ENCODE measurements around the gene CUL9.

CUL9 gene

DNA sequence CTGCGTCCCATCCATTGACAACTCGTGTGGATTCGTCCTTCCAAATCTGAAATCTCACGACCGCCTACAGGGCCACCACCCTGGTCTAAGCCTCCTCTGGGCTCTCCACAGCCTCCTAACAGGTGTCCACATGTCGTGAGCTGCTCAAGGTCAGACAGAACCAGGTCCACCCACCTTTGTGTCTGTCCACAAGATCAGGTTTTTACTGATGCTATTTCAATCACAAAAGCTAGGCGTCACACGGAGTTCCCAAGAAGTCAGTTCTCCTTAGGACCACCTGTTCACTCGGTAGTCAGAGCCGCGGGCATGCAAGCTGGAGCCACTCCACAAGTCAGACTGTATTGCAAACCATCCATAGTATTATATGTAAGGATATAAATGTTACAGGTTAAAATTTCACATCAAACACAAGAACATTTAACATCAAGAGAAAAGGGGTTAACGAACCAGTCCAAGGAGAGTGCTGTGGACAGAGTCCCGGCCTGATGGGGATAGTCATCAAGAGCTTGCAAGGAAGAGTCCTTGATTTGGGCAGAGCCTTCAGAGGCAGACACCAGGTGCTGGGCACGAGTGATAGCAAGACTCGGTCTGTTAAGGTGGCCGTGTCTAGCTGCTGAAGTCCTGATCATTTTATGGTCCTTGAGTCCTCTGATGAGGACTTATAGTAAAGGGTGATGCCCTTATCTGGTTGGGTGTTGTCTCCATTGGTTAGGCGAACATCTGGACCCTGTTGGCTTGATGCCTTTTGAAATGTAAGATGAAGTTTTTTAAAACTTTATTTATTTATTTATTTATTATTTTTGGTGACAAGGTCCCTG lies 48.0 kb downstream of the CUL9 start:
- DNase-seq (ENCODE audit: low spot score) = no peak

DNA sequence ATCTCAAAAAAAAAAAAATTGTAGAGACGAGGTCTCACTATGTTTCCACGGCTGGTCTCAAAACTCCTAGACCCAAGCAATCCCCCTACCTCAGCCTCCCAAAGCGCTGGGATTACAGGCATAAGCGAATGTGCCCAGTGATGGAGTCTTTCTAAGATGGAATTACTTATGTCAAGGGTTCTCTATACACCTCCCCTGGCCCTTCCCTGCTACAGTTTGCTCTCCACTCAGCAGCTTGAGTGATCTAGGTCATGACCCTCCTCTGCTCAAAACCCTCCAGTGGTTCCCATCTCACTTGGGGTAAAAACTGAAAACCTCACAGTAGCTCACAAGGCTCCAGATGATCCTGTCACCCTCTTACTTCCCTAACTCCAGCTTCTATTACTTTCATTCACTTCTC lies 49.1 kb downstream of the CUL9 start:
- no peak for DNase-seq (ENCODE audit: low spot score)

DNA sequence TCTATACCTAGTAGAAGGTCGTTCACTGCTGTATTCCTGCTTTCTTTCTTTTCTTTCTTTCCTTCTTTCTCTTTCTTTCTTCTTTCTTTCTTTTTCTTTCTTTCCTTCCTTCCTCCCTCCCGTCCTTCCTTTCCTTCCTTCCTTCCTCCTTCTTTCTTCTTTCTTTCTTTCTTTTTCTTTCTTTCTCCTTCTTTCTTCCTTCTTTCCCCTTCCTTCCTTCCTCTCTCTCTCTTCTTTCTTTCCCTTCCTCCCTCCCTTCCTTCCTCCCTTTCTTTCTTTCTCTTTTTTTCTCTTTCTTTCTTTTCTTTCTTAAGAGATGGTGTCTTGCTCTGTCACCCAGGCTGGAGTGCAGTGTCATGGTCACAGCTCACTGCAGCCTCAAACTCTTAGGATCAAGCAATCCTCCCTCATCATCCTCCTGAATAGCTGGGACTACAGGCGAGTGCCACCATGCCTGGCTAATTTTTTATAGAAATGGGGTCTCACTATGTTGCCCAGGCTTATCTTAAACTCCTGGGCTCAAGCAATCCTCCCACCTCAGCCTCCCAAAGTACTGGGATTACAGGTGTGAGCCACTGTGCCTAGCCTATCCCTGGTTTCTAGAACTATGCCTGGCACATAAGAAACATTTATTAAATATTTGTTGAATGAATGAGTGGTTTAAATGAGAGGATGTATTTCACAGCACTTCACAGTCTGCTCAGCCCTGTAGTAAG lies 49.9 kb downstream of the CUL9 start:
- no peak for DNase-seq (ENCODE audit: low spot score)

DNA sequence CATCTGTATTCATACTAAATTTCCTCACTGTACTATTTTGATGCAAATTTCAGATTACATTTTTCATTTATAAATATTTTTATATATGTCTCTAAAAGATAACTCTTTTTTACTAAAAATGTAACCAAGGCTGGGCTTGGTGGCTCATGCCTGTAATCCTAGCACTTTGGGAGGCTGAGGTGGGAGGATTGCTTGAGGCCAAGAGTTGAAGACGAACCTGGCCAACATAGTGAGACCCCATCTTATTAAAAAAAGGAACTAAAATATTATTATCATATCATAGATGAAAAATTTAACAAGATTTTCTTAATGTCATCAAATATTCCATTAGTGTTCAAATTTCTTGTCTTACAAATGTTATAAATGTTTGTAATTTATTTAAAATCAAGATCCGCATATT lies 53.8 kb downstream of the CUL9 start:
- DNase-seq (ENCODE audit: low spot score) = no peak

DNA sequence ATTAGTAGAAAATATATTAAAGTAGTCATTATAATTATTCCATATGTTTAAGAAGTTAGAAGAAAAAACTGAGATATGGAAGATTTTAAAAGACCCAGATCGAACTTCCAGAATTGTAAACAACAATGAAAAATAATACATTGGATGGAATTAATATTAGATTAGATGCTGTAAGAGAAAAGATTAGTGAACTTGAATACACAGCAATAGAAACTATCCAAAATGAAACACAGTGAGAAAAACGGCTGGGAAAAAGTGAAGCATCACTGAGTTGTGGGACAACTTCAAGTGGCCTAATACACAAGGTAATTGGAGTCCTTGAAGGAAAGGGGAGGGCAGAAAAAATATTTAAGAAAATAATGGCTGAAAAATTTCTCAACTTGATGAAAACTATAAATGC lies 57.1 kb downstream of the CUL9 start:
- no peak for DNase-seq (ENCODE audit: low spot score)

DNA sequence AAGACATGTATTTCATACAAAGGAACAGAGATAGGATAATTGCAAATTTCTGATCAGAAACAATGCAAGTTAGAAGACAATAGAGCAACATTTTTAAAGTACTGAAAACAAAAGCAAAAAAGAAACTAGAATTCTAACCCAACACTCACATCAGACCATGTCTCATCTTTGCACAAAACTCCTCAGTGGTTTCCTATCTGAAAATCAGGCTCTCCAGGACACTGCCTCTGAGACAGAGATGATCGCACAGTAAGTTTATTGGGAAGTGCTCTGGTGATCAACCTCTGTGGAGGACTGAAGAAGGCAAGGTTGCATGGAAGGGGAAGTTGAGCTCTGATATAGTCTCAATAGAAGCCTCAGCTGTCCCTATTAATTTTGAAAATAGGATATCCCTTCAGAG lies 59.0 kb downstream of the CUL9 start:
- no peak for DNase-seq (ENCODE audit: low spot score)

DNA sequence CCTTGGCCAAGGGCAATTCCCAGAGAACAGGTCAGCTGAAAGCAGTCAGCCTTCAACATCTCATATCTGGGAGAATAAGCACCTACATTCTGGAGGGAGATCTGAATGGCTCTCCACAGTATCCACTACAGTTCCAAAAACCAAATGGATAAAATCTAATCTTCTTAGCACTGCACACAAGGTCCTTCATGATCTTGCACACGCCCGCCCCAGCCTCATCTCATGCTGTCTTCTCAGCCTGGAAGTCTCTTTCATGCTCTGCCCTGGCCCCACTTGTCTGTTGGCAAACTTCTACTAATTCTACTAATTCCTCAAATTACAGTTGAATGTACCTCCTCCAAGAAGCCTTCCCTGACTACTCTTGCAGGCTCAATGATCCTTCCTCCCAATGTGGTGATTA lies 59.5 kb downstream of the CUL9 start:
- DNase-seq (ENCODE audit: low spot score) = no peak

DNA sequence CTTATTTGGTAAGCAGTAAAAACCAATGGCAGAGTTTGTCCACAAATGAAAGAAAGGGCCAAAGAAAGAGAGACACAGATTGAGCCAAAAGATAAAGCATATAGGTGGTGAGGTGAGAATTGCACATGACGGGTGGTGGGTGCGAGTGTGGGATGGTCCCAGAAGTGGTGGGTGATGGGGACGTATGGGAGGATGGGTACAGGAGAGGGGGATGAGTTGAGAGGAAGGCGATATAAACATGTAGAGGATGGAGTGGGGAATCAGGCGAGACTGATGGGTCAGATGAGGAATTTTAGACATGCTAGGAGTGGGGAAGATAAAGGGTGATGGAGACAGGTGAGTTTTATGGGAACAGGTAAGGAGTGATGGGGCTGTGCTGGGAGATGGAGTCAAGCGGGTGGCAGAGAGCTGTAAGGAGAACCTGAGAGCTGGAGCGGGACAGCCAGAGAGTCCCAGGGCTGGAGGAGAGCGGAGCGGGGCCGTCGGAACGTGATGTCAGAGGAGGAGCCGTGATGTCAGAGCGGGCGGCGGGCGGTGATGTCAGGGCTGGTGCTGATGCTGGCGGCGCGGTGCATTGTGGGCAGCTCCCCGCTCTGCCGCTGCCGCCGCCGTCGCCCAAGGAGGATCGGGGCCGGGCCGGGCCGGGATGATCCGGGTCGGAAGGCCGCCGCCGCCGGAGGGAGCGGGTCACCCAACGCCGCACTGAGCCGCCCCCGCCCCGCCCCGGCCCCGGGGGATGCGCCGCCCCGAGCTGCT lies 61.1 kb downstream of the CUL9 start, which contains the start of gene TTBK1:
Gene TTBK1 (plus strand): TSS at position 574 of the 756 bp plus-strand sequence. CDS start 3,180 bp downstream, outside the sequence.
- peak; percentile 67 for DNase-seq (ENCODE audit: low spot score)

DNA sequence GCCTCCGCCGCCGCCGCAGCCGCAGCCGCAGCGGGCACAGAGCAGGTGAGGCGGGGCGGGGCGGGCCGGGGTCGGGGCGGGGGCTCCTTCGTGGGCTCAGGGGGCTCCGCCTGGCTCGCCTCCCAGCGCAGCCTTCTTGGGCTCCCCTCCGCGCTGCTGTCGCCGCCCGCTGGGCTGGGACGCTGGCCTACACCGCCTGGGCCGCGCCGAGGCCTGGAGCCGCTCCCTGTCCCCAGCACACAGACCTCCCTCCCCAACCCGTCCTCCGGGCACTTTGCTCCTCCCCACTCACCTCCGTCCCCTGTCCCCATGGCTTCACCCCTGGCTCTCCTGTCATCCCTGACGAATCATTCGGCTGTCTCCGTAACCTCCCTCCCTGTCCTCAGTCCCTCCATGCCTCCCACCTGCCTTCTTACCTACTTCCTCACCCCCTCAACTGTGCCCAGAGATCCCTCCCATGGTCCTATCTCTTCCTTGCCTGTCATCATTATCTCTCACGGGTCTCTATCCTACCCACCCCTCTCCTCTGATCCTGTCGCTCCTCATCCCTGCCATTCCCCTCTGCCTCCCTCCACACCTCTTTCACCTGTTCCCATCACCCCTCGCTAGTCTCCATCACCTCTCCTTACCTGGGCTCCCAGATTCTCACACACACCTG lies 61.8 kb downstream of the CUL9 start:
- DNase-seq (ENCODE audit: low spot score) = peak; percentile 70

DNA sequence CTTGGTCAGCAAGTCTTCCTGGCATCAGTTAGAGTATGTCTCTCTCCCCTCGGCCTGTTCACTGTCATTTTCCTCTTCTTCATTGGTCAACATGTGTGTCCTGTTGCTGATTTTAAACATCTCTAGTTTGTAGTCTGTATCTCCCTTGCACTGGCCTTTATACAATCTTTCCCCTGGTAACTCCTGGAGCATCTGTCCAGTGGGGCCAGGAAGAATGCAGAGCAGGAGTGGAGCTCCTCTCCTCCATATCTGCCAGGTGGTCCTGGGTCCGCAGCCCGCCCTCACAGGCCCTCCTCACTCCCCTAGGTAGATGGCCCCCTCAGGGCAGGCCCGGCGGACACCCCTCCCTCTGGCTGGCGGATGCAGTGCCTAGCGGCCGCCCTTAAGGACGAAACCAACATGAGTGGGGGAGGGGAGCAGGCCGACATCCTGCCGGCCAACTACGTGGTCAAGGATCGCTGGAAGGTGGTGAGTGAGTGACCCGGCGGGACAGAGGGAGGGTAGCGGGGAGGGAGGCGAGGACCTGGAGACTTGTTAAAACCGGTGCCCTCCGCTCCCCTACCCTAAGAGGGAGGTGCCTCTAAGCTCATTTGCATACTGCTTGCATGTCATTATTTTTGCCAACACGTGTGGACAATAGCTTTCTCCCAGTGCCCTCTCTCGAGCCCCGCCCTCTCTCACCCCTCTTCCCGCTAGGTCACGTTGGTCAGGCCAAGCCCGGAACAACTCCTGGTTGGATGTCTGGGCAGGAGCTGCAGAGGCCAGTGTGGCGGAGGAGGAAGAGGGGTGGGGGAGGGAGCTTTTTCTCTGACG lies 64.5 kb downstream of the CUL9 start:
- DNase-seq (ENCODE audit: low spot score) = peak; percentile 93

DNA sequence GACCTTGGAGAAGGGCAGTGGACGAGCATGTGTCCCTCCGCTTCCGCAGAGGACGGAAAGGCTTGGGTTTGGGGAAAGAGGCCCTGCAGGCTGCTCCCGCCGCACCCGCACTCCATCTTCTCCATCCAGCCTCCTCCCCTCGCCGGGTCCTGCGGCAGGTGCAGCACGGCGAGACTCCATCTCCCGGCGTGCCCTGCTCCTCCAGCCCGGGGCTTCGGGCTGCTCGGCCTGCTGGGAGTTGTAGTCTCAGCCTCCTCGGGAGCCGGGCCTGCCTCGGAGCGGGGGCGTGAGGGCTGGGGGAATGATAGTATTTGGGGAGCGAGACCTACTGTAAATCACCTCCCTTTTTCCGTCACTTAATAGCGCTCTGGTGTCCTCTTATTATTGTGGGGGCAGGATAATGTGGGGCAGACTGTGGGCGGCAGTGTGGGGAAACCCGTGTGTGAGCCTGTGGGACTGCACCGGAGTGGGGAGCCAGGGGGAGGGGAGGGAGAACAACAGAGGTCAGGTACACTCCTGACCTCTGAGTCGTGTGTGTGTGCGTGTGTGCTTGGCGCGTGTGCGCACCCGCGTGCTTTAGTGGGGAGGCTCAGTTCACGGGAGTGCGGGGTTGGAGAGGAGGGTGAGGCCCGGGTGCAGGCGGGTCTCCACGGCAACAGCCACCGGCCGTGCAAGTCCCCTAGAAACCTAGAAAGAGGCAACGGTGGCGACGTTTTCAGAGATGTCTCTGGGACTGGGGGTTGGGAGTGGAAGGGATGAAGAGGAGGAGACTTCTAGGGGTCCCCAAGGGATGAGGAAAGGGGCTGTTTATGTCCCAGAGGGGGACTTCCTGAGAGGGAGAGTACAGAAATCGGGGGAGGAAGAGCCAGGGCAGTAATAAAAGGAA lies 65.4 kb downstream of the CUL9 start:
- peak; percentile 99 for DNase-seq (ENCODE audit: low spot score)

DNA sequence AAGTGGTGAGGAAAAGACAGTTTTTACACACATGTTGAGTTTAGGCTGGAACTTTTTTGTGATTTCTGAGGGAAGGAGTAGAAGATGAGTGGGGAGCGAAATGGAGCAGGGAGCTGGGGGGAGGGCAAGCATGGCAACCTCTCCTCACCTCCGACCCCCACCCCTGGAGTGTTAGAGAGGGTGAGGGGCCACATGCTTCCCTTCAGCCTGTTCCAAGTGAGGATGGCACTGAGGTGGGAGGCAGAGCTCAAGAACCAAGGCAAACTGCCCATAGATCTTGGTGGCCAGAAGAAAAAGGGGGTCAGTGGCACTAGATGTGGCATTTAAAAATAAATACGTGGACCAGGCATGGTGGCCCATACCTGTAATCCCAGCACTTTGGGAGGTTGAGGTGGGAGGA lies 66.1 kb downstream of the CUL9 start:
- DNase-seq (ENCODE audit: low spot score) = no peak

DNA sequence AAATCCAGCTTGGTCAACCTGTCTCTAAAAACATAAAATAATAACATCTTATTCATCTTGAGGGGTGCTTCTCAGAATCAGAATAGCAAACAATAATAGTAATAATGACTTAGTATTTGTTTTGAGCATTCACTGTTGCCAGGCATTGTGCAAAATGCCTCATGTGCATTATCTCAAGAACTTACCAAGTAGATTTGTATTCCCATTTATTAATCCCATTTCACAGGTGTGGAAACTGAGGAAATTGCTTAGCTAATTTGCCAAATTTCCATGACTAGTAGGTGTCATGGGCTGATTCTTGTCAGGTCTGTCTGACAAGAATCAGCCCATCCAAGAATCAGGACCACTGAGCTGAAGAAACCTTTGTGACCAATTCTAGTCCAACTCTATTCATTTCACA lies 66.8 kb downstream of the CUL9 start:
- no peak for DNase-seq (ENCODE audit: low spot score)

DNA sequence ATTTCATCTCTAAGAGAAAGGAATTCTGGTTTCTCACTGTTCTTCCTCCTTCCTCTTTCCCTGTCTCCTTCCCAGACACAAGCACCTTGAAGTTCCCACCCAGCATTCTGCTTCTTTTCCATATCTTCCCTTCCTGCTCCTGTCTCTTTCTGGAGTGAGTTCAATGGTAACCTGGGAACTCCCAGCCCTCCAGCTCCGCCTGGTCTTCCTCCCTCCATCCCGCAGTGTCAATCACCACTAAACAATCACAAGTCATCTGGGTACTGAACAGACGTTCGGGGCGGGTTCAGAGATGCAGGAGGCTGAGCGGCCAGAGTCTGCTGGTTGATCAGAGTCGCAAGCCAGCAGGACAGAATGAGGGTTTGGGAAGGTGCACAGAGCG lies 69.0 kb downstream of the CUL9 start:
- DNase-seq (ENCODE audit: low spot score) = no peak

DNA sequence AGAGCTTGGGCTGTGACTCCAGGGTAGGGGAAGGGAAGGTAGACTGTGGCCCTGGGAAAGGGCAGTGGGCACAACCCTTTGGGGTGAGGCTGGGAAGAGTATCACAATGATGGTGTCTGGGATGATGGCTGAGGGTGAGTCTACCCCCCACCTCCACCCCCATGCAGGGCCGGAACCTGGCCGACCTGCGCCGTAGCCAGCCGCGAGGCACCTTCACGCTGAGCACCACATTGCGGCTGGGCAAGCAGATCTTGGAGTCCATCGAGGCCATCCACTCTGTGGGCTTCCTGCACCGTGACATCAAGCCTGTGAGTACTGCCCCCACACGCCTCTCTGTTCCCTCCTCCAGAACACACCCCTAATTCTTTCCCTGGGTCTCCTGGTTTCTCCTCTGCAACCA lies 71.4 kb downstream of the CUL9 start:
- no peak for DNase-seq (ENCODE audit: low spot score)

DNA sequence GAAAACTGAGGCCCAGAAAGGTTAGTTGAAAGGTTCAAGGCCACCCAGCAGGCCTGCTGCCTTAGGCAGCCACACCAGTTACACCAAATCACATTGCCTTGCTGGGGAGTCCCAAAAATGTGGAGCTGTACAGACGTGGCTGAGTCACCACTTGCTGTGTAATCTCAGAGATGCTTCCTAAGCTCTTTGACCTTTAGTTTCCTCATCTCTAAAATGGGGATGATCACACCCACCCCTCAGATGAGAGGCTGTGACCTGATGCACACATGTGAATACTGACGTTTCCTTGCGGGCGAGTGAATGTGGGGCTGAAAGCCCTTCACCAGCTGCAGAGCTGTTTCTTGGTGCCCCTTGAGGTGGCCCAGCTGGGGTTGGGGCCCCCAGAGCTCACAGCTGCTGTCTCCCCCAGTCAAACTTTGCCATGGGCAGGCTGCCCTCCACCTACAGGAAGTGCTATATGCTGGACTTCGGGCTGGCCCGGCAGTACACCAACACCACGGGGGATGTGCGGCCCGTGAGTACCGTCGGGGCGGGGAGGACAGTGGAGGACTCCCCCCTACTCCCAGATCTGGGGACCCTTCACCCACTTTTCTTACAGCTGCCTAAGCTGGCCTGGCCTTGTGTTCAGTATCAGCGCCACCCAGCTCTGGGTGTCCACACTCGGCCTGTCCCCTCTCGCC lies 72.3 kb downstream of the CUL9 start:
- DNase-seq (ENCODE audit: low spot score) = no peak

DNA sequence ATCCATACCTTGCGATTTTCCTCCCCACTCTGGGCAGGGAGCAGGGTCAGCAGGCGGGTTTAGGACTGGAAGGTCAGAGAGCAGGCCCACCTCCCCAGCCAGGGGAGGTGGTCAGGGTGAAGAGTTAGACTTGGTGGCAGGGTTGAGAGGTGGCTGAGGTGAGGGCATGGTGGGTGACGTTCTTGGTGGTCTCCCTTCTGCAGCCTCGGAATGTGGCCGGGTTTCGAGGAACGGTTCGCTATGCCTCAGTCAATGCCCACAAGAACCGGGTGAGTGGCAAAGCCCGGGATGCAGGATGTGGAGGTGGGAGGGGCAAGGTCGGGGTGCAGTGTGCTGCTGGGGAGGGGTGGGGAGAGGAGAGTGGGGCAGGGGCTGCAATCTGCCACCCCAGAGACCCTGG lies 72.8 kb downstream of the CUL9 start:
- DNase-seq (ENCODE audit: low spot score) = no peak

DNA sequence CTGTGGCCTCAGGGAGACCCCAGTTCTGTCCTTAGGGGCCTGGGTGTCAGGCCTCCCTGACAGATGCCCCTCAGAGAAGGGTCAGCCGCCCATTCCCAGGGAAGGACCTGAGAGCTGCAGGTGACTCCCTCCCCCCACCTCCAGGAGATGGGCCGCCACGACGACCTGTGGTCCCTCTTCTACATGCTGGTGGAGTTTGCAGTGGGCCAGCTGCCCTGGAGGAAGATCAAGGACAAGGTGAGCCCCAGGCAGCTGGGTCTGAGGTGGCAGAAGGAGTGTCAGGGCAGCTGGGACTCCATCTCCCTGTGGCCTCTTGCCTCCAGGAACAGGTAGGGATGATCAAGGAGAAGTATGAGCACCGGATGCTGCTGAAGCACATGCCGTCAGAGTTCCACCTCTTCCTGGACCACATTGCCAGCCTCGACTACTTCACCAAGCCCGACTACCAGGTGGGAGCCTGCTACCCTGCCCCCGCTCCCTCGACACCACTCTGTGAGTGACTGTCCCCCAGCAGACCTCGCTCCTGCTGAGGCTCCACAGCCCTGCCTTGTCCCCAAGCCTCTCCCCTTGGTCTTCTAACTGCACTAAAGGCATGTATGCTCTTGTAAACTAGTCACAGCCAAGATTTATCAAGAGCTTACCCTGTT lies 73.5 kb downstream of the CUL9 start:
- no peak for DNase-seq (ENCODE audit: low spot score)

DNA sequence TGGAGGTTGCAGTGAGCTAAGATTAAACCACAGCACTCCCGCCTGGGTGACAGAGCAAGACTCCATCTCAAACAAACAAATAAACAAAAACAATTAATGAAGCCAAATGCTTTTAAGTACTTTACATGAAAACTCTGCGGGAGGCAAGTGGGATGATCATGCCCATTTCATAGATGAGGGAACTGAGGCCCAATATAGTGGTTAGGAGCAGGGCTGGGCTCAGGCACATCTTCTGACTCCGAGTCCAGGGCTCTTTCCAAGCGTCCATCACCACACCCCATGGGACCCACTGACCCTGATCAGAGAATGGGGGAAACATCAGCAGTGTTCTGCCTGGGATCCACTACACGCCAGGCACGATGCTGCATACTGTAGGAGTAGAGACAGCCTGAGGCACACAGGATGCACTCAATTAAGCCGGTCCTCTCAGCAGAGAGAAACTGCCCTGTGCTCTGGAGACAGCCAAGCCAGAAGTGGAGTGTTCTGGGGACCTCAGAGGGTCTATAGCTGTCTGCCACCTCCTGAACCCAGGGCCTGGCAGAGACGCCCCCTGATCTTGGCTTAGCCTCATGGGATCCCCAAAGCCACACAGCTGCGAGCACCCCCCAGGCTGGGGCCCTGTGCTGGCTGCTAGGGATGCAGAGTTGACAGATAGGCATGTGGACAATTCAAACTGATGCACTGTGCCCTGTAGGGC lies 74.8 kb downstream of the CUL9 start:
- DNase-seq (ENCODE audit: low spot score) = no peak
